GM23338 (cell line): ENCODE results near the gene ZBTB20. TPM values are rescaled to one million over a fixed set of nuclear protein-coding genes. Genes with fewer than 3 reads are reported as not detected.

ENCODE experiments used
- ATAC-seq: fragments of 200-7000 bp; cut with Tn5 transposase; 3 replicates; pipeline ENCODE4 v1.9.1; 2020
- DNase-seq: peaks from one replicate; pipeline ENCODE4 v3.0.0-alpha.2; 2015; ENCODE audit warnings: low spot score
- H2AFZ ChIP-seq: fragments of 200-600 bp; sonication (generic); 2 replicates; pipeline ENCODE4 v1.8.0; 2016; ENCODE audit warnings: antibody characterized with exemption, mild to moderate bottlenecking, moderate library complexity
- H3F3A ChIP-seq: fragments of 200-600 bp; sonication (generic); replicated peaks from 2 replicates; pipeline ENCODE4 v1.8.0; 2017; ENCODE audit warnings: antibody characterized with exemption, mixed run types, low read depth
- H3K27ac ChIP-seq: fragments of 200-600 bp; sonication (generic); 2 replicates; pipeline ENCODE4 v1.6.1; 2016; ENCODE audit warnings: low read depth
- H3K27me3 ChIP-seq: fragments of 200-600 bp; sonication (generic); 2 replicates; pipeline ENCODE4 v1.8.0; 2016; ENCODE audit warnings: mild to moderate bottlenecking, mixed run types, moderate library complexity; ENCODE audit not compliant: insufficient read depth
- H3K36me3 ChIP-seq: fragments of 200-600 bp; sonication (generic); 2 replicates; pipeline ENCODE4 v1.8.0; 2016; ENCODE audit warnings: mild to moderate bottlenecking; ENCODE audit not compliant: insufficient read depth
- H3K4me1 ChIP-seq: fragments of 200-600 bp; sonication (generic); 2 replicates; pipeline ENCODE4 v1.8.0; 2016; ENCODE audit warnings: mild to moderate bottlenecking, moderate library complexity; ENCODE audit not compliant: insufficient read depth
- H3K4me2 ChIP-seq: fragments of 200-600 bp; sonication (generic); 2 replicates; pipeline ENCODE4 v1.7.1; 2017; ENCODE audit warnings: mixed run types
- H3K4me3 ChIP-seq: fragments of 200-600 bp; sonication (generic); 2 replicates; pipeline ENCODE4 v1.6.1; 2016; ENCODE audit warnings: mixed run types
- H3K79me2 ChIP-seq: fragments of 200-600 bp; sonication (generic); replicated peaks from 2 replicates; pipeline ENCODE4 v1.8.0; 2017; ENCODE audit warnings: mild to moderate bottlenecking; ENCODE audit not compliant: insufficient read depth
- H3K9me2 ChIP-seq: fragments of 200-600 bp; sonication (generic); 2 replicates; pipeline ENCODE4 v1.8.0; 2017; ENCODE audit not compliant: insufficient read depth
- H4K20me1 ChIP-seq: fragments of 200-600 bp; sonication (generic); replicated peaks from 2 replicates; pipeline ENCODE4 v1.8.0; 2017; ENCODE audit warnings: mild to moderate bottlenecking; ENCODE audit not compliant: insufficient read depth
- H3K27ac Mint-ChIP-seq: 2 replicates; pipeline ENCODE4 v1.8.0; 2020; ENCODE audit warnings: inconsistent platforms, mild to moderate bottlenecking, moderate library complexity, mixed read lengths
- H3K27me3 Mint-ChIP-seq: 3 replicates; pipeline ENCODE4 v1.8.0; 2022; ENCODE audit warnings: low read depth, mild to moderate bottlenecking, moderate library complexity, mixed read lengths, inconsistent platforms; ENCODE audit not compliant: insufficient read depth, poor library complexity
- H3K36me3 Mint-ChIP-seq: 3 replicates; pipeline ENCODE4 v1.8.0; 2021; ENCODE audit warnings: low read depth, mild to moderate bottlenecking, inconsistent platforms, moderate library complexity, mixed read lengths
- H3K4me1 Mint-ChIP-seq: 3 replicates; pipeline ENCODE4 v1.8.0; 2020; ENCODE audit warnings: mild to moderate bottlenecking, inconsistent platforms, mixed read lengths
- H3K4me3 Mint-ChIP-seq: 3 replicates; pipeline ENCODE4 v1.8.0; 2021; ENCODE audit warnings: moderate library complexity, mild to moderate bottlenecking, inconsistent platforms, mixed read lengths
- H3K9me3 Mint-ChIP-seq: 3 replicates; pipeline ENCODE4 v1.8.0; 2020; ENCODE audit warnings: moderate library complexity, mild to moderate bottlenecking, inconsistent platforms, mixed read lengths
- CREB1 ChIP-seq: fragments of 250-450 bp; sonication (Bioruptor Pico); IDR thresholded peaks from 2 replicates; pipeline ENCODE4 v1.5.0; 2020; ENCODE audit warnings: low read depth, mild to moderate bottlenecking, moderate library complexity
- CTCF ChIP-seq, 2 experiments: fragments of 200-600 bp in 1 of 2; sonication (generic) in 1 of 2; conservative IDR thresholded peaks; 2 replicates each; pipeline versions ENCODE4 v1.5.1 to v1.6.1; 2016 to 2017; ENCODE audit warnings: antibody characterized with exemption in 2 of 2, low read depth in 2 of 2, mild to moderate bottlenecking in 2 of 2, moderate library complexity in 1 of 2
- ETS1 ChIP-seq: IDR thresholded peaks from 2 replicates; pipeline ENCODE4 v1.6.1; 2016; ENCODE audit warnings: antibody characterized with exemption
- EZH2 ChIP-seq: fragments of 200-600 bp; sonication (generic); IDR thresholded peaks from one replicate; pipeline ENCODE4 v1.8.0; 2017; ENCODE audit warnings: antibody characterized with exemption, mild to moderate bottlenecking, low read depth; ENCODE audit not compliant: unreplicated experiment
- EZH2phosphoT487 ChIP-seq: fragments of 200-600 bp; sonication (generic); IDR thresholded peaks from one replicate; pipeline ENCODE4 v1.8.1; 2018; ENCODE audit warnings: antibody characterized with exemption; ENCODE audit not compliant: unreplicated experiment
- JUNB ChIP-seq: IDR thresholded peaks from one replicate; pipeline ENCODE4 v1.6.1; 2016; ENCODE audit warnings: antibody characterized with exemption; ENCODE audit not compliant: unreplicated experiment
- NANOG ChIP-seq: IDR thresholded peaks from 2 replicates; pipeline ENCODE4 v1.6.1; 2016; ENCODE audit warnings: antibody characterized with exemption, borderline replicate concordance
- POLR2AphosphoS5 ChIP-seq: IDR thresholded peaks from 2 replicates; pipeline ENCODE4 v1.6.1; 2016; ENCODE audit warnings: antibody characterized with exemption, low read depth
- REST ChIP-seq: IDR thresholded peaks from one replicate; pipeline ENCODE4 v1.6.1; 2018; ENCODE audit warnings: antibody characterized with exemption; ENCODE audit not compliant: unreplicated experiment
- STAT1 ChIP-seq: IDR thresholded peaks from one replicate; pipeline ENCODE4 v1.6.1; 2016; ENCODE audit warnings: antibody characterized with exemption; ENCODE audit not compliant: unreplicated experiment
- ZNF114 ChIP-seq: fragments of 250-450 bp; sonication (Bioruptor Pico); IDR thresholded peaks from 2 replicates; pipeline ENCODE4 v1.5.0; 2020; ENCODE audit warnings: mild to moderate bottlenecking, moderate library complexity
- ZNF331 ChIP-seq: fragments of 250-450 bp; sonication (Bioruptor Pico); IDR thresholded peaks from 2 replicates; pipeline ENCODE4 v1.5.0; 2020; ENCODE audit warnings: low read depth, mild to moderate bottlenecking, moderate library complexity
- ZNF462 ChIP-seq: fragments of 250-450 bp; sonication (Bioruptor Pico); IDR thresholded peaks from 2 replicates; pipeline ENCODE4 v1.5.0; 2020; ENCODE audit warnings: mild to moderate bottlenecking, moderate library complexity
- polyA plus RNA-seq: library from polyadenylated mRNA; unstranded; fragments of >200 nt; fragmentation: Nextera tagmentation; extraction: Ambion mirVana; gene quantifications from 2 replicates; pipeline ENCODE4 v1.2.1, GENCODE V29; 2016
- total RNA-seq: library from RNA; depleted of rRNA; stranded (reverse); fragments of >200 nt; shearing (Covaris generic); gene quantifications from 2 replicates; pipeline ENCODE4 v1.2.3, GENCODE V29; 2014

Gene ZBTB20
- total and polyA plus RNA-seq, 2 experiments from 2014 or later = 2.0 to 3.3 TPM

- Mint-ChIP-seq H3K36me3 (no peaks in the 10 kb centered on the region), H3K9me3 (no peaks in the 10 kb centered on the region), H3K4me3 (no peak overlapping the region), H3K4me1 (peaks cover 25% of the 10 kb centered on the region), H3K27me3 (no peaks in the 10 kb centered on the region), H3K27ac (no peak overlapping the region)
- Histone ChIP-seq H3F3A (no peaks in the 10 kb centered on the region), H3K79me2 (no peaks in the 10 kb centered on the region), H3K4me3 (no peak overlapping the region), H2AFZ (peak overlapping the region; percentile 63; the same call in 1 of the 2 replicates), H3K27ac (no peak overlapping the region), H3K4me1 (peaks cover 14% of the 10 kb centered on the region), H3K36me3 (no peaks in the 10 kb centered on the region), H3K27me3 (no peaks in the 10 kb centered on the region), H3K9me2 (no peaks in the 10 kb centered on the region), H4K20me1 (no peaks in the 10 kb centered on the region), H3K4me2 (no peak overlapping the region)
- DNase-seq (no peak), ATAC-seq (no peak)
- TF ChIP-seq ZNF114 (CRISPR knock-in tag) (no peak), EZH2phosphoT487 (no peak), CREB1 (CRISPR knock-in tag) (no peak), NANOG (no peak), JUNB (no peak), REST (no peak), EZH2 (no peak), STAT1 (no peak), CTCF (conservative IDR thresholded peaks at IDR 0.05; ENCODE audit: low read depth in 2 of 2) (no peak), ETS1 (no peak), POLR2AphosphoS5 (no peak), ZNF331 (CRISPR knock-in tag) (no peak), ZNF462 (CRISPR knock-in tag) (no peak)
Measured at GRCh38 chr3:114404590-114404989, 742.5 kb downstream of the ZBTB20 start.
